GM12875 (cell line): ENCODE results near the gene TCHP.
"Not testable (repeated sequence)": the region's sequence is repeated elsewhere in the genome, so short reads cannot be mapped to it uniquely, and the experiment has no call there.

ENCODE experiments used
- H3K4me3 ChIP-seq: one replicate; pipeline ENCODE4 v1.5.1; 2011; ENCODE audit warnings: low read depth, low read length, control low read depth
- CTCF ChIP-seq: IDR thresholded peaks from 2 replicates; pipeline ENCODE4 v1.5.1; 2011; ENCODE audit warnings: low read depth, mild to moderate bottlenecking, control low read depth, inconsistent platforms, low read length, moderate library complexity, borderline replicate concordance; ENCODE audit not compliant: insufficient read depth

Gene TCHP

GRCh38 chr12:109897029-109897428, 3.0 kb upstream of the TCHP start:
- H3K4me3 ChIP-seq, result no peak overlapping the region
- TF ChIP-seq CTCF, result no peak

DNA sequence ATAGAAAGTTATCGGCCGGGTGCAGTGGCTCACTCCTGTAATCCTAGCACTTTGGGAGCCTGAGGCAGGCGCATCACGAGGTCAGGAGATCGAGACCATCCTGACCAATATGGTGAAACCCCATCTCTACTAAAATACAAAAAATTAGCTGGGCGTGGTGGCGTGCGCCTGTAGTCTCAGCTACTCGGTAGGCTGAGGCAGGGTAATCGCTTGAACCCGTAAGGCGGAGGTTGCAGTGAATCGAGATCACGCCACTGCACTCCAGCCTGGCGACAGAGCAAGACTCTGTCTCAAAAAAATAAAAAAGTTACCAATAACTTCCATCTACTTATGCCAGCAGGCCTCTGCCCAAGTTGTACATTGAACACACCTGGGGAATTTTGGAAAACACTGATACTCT, 729 bp upstream of the TCHP start:
- not testable (repeated sequence) for H3K4me3 ChIP-seq

GRCh38 chr12:109900752-109901580, 892 bp downstream of the TCHP start:
- no peak for TF ChIP-seq CTCF
- peak overlapping the region; percentile 74 for H3K4me3 ChIP-seq

GRCh38 chr12:109902891-109903418, 2.9 kb downstream of the TCHP start:
- TF ChIP-seq CTCF, result no peak
- H3K4me3 ChIP-seq, result no peak overlapping the region

GRCh38 chr12:109905301-109905700, 5.2 kb downstream of the TCHP start:
- no peak for TF ChIP-seq CTCF
- no peak overlapping the region for H3K4me3 ChIP-seq

DNA sequence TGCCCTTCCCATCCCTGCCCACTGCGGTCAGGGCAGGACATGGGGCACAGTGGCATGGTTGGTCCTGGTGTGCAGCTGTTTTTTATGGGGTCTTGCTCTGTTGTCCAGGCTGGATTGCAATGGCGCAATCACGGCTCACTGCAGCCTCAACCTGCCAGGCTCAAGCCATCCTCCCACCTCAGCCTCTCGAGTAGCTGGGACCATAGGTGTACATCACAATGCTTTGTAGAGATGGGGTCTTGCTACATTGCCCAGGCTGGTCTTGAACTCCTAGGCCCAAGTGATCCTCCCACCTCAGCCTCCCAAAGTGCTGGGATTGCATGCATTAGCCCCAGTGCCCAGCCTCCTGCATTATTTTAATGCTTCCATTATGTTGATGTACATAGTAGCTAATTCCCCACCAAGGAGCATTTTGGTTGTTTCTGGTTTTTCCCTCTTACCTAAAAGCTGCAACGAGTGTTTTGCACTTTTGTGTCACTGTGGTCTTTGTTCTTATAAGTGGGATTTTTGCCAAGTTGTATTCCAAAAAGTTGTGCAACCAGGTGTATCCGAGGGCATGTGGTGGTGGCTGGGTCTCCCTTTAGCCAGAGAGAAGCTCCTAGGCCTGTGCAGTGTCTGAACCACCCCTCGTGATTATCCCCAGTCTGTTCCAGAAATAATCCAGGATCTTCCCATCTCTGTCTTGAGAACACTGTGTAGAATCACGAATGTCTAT, 10.3 kb downstream of the TCHP start:
- no peak overlapping the region for H3K4me3 ChIP-seq
- no peak for TF ChIP-seq CTCF

DNA sequence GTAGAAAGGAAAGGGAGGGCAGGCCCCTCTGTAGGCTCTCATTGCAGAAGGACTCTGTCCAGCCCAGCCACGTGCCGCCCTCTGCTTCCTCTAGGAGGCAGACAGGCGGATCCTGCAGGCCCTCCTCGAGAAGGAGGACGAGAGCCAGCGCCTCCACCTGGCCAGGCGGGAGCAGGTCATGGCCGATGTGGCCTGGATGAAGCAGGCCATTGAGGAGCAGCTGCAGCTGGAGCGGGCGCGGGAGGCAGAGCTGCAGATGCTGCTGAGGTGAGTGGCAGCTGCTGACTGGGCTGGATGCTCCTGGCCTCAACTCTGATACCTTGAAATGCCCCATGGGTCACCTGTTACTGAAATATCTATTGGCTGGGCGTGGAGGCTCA, 10.9 kb downstream of the TCHP start:
- no peak overlapping the region for H3K4me3 ChIP-seq
- peak; percentile 42; the same call in 1 of the 2 replicates for TF ChIP-seq CTCF
